Measurements from ENCODE around the gene INO80B. TPM values are rescaled to one million over a fixed set of nuclear protein-coding genes. Genes with fewer than 3 reads are reported as not detected.

Gene INO80B
- total and polyA plus RNA-seq, 12 donors: 13.6 to 133 (median 40.0) TPM

- no peak overlapping the region for H3K4me3 ChIP-seq
- no peaks in the 10 kb centered on the region for H3K36me3 ChIP-seq (replicated peaks in 1 of 2)
- peaks cover 0 to 17% of the 10 kb centered on the region in 2 donors for H3K4me1 ChIP-seq (replicated peaks in 1 of 2)
- WGBS, 4 donors: 69 to 80% (median 73%) methylated on average over 4 to 8 of the region's 8 CpGs
- no peak for TF ChIP-seq POLR2A (IDR thresholded peaks at IDR 0.05)
- TF ChIP-seq, protein P1, sequence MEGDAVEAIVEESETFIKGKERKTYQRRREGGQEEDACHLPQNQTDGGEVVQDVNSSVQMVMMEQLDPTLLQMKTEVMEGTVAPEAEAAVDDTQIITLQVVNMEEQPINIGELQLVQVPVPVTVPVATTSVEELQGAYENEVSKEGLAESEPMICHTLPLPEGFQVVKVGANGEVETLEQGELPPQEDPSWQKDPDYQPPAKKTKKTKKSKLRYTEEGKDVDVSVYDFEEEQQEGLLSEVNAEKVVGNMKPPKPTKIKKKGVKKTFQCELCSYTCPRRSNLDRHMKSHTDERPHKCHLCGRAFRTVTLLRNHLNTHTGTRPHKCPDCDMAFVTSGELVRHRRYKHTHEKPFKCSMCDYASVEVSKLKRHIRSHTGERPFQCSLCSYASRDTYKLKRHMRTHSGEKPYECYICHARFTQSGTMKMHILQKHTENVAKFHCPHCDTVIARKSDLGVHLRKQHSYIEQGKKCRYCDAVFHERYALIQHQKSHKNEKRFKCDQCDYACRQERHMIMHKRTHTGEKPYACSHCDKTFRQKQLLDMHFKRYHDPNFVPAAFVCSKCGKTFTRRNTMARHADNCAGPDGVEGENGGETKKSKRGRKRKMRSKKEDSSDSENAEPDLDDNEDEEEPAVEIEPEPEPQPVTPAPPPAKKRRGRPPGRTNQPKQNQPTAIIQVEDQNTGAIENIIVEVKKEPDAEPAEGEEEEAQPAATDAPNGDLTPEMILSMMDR (IDR thresholded peaks at IDR 0.05): no peak
- H3K27me3 ChIP-seq: peaks cover 6% of the 10 kb centered on the region
- H3K27ac ChIP-seq: no peak overlapping the region
- intact Hi-C loops (cut with DNase I): no loop called here
- DNase-seq: no peak
- H3K9me3 ChIP-seq (replicated peaks in 1 of 3): no peaks in the 10 kb centered on the region
These were observed 41.7 kb upstream of the INO80B start for GRCh38 chr2:74413001-74413698.

- Histone ChIP-seq H3K36me3 (replicated peaks in 1 of 2) (no peaks in the 10 kb centered on the region), H3K27me3 (peaks cover 6% of the 10 kb centered on the region), H3K9me3 (replicated peaks in 1 of 3) (no peaks in the 10 kb centered on the region), H3K4me1 (replicated peaks in 1 of 2) (peaks cover 0 to 17% of the 10 kb centered on the region in 2 donors), H3K27ac (no peak overlapping the region), H3K4me3 (peak overlapping the region in 2 of 4 donors; percentile 15 to 50)
- TF ChIP-seq, protein P1 (IDR thresholded peaks at IDR 0.05): no peak
- no peak for TF ChIP-seq POLR2A (IDR thresholded peaks at IDR 0.05)
- DNase-seq: no peak
- WGBS, 4 donors: 56 to 66% (median 59%) methylated on average over 17 to 19 of the region's 19 CpGs
- intact Hi-C loops (cut with DNase I): no loop called here
These were observed 40.4 kb upstream of the INO80B start for GRCh38 chr2:74414441-74414840.

GRCh38 chr2:74414881-74415761 lies 39.8 kb upstream of the INO80B start:
- DNase-seq: peak in 3 of 7 donors; percentile 25 to 34 (median 29)
- intact Hi-C loops (cut with DNase I): no loop called here
- Histone ChIP-seq H3K36me3 (replicated peaks in 1 of 2) (no peaks in the 10 kb centered on the region), H3K9me3 (replicated peaks in 1 of 3) (no peaks in the 10 kb centered on the region), H3K27ac (peak overlapping the region in 2 of 5 donors; percentile 16 to 31), H3K27me3 (peaks cover 6% of the 10 kb centered on the region), H3K4me3 (peak overlapping the region in 2 of 4 donors; percentile 15 to 50), H3K4me1 (replicated peaks in 1 of 2) (peaks cover 0 to 17% of the 10 kb centered on the region in 2 donors)
- WGBS, 4 donors: 8 to 13% (median 9%) methylated on average over 7 to 66 of the region's 66 CpGs
- TF ChIP-seq, protein P1 (IDR thresholded peaks at IDR 0.05): peak in 1 of 6 experiments; percentile 16
- TF ChIP-seq POLR2A (IDR thresholded peaks at IDR 0.05): no peak

- Histone ChIP-seq H3K36me3 (replicated peaks in 1 of 2) (no peaks in the 10 kb centered on the region), H3K4me3 (peak overlapping the region in 2 of 4 donors; percentile 15 to 50), H3K27ac (no peak overlapping the region), H3K4me1 (replicated peaks in 1 of 2) (peaks cover 0 to 19% of the 10 kb centered on the region in 2 donors), H3K9me3 (replicated peaks in 1 of 3) (no peaks in the 10 kb centered on the region), H3K27me3 (peaks cover 6% of the 10 kb centered on the region)
- intact Hi-C loops (cut with DNase I): no loop called here
- DNase-seq: no peak
- 54 to 64% (median 56%) methylated on average over 27 to 35 of the region's 35 CpGs for WGBS, 4 donors
- TF ChIP-seq POLR2A (IDR thresholded peaks at IDR 0.05): no peak
- TF ChIP-seq, protein P1 (IDR thresholded peaks at IDR 0.05): no peak
These were observed 39.0 kb upstream of the INO80B start for GRCh38 chr2:74415762-74416395.
